Inflammatory macrophage treated with lipopolysaccharide for 1 hour (primary cell): ENCODE measurements around the gene LIMCH1.

ENCODE experiments used
- DNase-seq, 2 donors: peaks; one replicate each; pipeline ENCODE4 v3.0.0-alpha.2; 2020 to 2022

The LIMCH1 gene

GRCh38 chr4:41741354-41741753 is 203.4 kb downstream of the LIMCH1 start:
- DNase-seq = no peak

DNA sequence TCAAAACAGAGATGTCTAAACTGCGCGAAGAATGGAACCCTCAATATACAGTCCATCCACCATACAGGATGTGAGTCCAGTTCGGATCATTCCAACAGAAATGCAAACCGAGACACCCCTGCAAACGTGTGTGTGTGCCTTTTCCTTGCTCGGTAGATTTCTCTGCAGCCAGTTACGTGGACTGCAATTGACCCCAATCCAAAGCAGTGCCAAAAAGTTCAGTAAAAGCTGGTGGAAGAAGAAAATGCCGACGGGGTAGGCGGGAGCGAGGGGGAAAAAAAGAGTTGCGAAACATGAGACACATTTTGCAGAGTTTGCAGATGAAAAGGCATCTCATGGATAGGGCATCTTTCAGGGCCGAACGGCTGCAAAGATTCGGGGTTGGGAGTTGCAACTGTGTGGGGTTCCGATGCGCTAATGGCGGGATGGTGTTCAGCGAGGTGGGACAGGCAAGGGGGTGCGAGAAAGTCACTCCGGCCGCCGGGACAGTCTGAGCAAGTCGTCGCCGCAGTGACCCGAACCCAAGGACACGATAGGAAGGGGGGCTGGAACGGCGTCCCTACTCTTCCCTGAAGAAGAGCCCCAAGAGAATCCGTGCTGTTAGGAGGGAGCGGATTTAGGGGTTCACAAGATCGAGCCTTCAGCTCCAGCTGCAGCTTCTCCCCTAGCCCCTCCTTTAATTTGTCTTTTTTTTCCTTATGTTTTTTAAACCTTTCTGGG is 206.8 kb downstream of the LIMCH1 start:
- no peak for DNase-seq

DNA sequence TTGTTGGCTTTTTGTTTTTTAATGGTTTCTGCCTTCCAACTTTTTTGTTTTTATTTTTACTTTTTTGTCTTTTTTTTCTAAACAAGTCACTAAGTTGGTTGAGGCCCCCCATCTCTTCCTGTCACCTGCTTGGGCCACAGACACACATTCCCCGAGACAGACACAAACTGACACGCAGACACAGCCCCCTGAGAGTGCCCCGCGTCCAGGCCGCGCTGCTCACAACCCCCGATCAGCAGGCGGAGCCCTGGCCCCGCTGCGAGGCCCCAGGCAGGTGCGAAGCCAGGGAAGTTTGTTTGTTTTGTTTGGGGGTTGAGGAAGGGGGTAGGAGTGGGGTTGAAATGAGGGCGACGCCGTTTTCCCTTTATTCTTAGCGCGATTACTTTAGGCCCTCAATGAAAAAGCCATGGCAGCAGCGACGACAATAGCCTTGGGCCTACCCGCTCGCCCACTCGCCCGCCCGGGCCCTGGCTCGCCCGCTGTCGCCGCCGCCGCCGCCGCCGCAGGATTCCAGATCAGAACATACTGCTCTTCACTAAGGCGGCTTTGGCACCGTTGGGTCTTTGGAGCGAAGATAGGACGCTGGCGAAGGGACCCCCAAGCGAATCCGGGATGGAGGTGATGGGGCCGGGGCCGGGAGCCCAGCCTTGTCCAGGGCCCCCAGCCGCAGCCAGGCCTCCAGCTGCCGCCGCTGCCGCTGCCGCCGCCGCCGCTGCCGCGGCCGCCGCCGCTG is 207.5 kb downstream of the LIMCH1 start:
- DNase-seq = no peak

DNA sequence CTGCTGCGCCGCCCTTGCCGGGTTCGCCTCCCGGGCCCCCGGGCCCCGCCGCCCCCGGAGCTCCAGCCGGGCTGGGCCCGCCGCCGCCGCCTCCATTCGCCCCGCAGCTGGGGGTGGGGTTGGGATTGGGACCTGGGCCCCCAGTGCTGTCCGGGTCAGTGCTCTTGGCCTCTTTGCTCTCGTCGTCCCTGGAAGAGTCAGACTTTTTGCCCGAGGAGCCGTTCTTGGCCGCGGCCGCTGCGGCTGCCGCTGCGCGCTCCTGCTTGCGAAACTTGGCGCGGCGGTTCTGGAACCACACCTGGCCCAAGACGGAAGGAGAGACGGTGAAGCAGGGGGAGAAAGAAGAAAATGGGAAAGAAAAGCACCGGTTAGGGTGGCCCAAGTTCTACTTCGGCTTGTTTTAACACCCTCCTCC is 208.1 kb downstream of the LIMCH1 start:
- no peak for DNase-seq

DNA sequence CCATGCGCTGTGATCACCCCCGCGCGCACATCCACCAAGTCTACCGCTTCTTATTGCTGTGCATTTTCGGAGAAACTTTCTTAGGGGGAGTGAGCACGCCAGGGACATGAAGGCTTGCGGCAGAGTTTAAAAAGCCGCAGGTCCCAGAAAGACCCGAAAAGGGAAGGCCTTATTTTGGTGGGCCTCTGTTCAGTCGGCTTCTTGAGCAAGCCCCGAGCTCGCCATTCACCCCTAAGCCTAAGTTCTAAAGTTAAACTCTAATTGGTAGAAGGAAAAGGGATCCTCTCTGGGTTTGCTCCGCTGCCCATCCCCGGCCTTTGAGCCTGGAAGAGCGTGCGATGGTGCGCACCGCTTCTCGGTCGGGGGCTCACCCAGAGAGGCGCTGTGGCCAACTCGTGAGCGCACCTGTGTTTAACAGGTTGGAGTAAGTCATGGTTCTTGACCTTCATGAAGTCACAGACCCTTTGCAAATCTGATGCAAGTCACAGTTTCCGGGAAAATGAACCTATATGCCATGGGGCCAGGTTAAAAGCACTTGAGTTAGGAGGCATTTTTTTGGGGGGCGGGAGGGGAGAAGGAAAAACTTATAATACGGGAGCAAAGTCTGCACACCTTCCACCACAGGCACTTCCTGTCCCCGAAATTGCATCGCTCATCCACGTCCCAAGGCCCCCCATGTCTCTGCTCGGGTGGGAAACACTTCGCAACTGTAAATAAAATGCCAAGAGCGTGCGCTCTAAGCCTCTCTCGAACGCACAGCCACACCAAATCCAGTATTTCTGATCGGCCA is 208.7 kb downstream of the LIMCH1 start:
- DNase-seq = no peak

GRCh38 chr4:41747230-41748055 is 209.5 kb downstream of the LIMCH1 start:
- DNase-seq = no peak

DNA sequence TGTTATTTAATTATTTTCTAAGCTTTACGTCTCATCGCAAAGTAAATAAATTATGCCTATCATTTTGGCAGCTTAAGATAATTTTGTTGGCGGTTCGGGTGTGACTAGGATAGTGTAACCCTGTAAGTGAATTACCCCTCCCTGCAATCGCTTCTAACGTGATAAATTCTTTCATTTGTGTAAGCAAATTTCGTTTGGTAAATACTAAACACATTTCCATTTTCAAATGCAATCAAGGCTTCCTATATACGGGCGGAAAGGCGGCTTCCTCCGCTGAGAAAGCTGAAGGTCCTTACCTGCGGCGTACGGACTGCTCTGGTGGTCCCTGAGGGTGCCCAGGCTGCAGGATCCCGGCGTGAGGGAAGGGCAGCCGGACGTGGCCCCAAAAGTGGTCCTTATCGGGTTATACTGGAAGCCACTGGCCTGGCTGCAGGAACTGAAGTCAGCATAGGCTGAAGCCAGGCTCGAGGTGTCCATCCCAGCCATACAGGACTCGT is 210.2 kb downstream of the LIMCH1 start:
- no peak for DNase-seq

GRCh38 chr4:41748571-41749475 is 210.9 kb downstream of the LIMCH1 start, which contains the start of gene PHOX2B:
Gene PHOX2B (minus strand): TSS chr4:41748725. CDS start chr4:41748610, 115 bp downstream.
- DNase-seq = no peak

- DNase-seq = no peak
Measured at GRCh38 chr4:41749631-41750039, 211.7 kb downstream of the LIMCH1 start.
